Activated CD8-positive, alpha-beta T cell treated with anti-CD3 and anti-CD28 coated beads for 36 hours (primary cell): ENCODE measurements around the gene GPR176. TPM values are rescaled to one million over a fixed set of nuclear protein-coding genes. Genes with fewer than 3 reads are reported as not detected.

Experiments
- ATAC-seq: fragments of 200-7000 bp; cut with Tn5 transposase; one replicate; pipeline ENCODE4 v1.10.0; 2021; ENCODE audit warnings: mild to moderate bottlenecking, moderate library complexity
- CTCF ChIA-PET: fragments of 350-600 bp; sonication (Branson Sonifier 250); formaldehyde crosslinking; loops from one replicate; lab custom pipeline; 2021; ENCODE audit warnings: antibody characterized with exemption; lab: Charles Lee
- POLR2A ChIA-PET: fragments of 350-600 bp; sonication (Branson Sonifier 250); formaldehyde crosslinking; loops from one replicate; lab custom pipeline; 2021; ENCODE audit warnings: antibody characterized with exemption; lab: Charles Lee
- DNase-seq: peaks from one replicate; pipeline ENCODE4 v3.0.0-alpha.2; 2020
- H3K27ac Mint-ChIP-seq: one replicate; pipeline ENCODE4 v1.8.0; 2021; ENCODE audit warnings: mild to moderate bottlenecking, mixed read lengths
- H3K27me3 Mint-ChIP-seq: one replicate; pipeline ENCODE4 v1.8.0; 2021; ENCODE audit warnings: mixed read lengths
- H3K36me3 Mint-ChIP-seq: one replicate; pipeline ENCODE4 v1.8.0; 2021; ENCODE audit warnings: low read depth, mixed read lengths
- H3K4me1 Mint-ChIP-seq: one replicate; pipeline ENCODE4 v1.8.0; 2021; ENCODE audit warnings: low read depth, mixed read lengths
- H3K4me3 Mint-ChIP-seq: one replicate; pipeline ENCODE4 v1.8.0; 2021; ENCODE audit warnings: mild to moderate bottlenecking, moderate library complexity, mixed read lengths
- H3K9me3 Mint-ChIP-seq: one replicate; pipeline ENCODE4 v1.8.0; 2021; ENCODE audit warnings: mixed read lengths
- CTCF ChIP-seq: fragments of 200-600 bp; IDR thresholded peaks from one replicate; pipeline ENCODE4 v1.8.0; 2022; ENCODE audit warnings: antibody characterized with exemption, mild to moderate bottlenecking
- intact Hi-C: fragments of 100-400 bp; cut with micrococcal nuclease; formaldehyde crosslinking; loops from one replicate; pipeline ENCODE4 v1.10.0; 2022
- total RNA-seq, 2 experiments: library from RNA; stranded (reverse); gene quantifications; one replicate each; pipeline ENCODE4 v1.2.3, GENCODE V29; 2021

GPR176 gene
- total RNA-seq, 2 experiments from 2014 or later: 0.13 to 0.16 TPM

- TF ChIP-seq CTCF: no peak
- Mint-ChIP-seq H3K4me3 (no peak overlapping the region), H3K27me3 (peaks cover 26% of the 10 kb centered on the region), H3K9me3 (no peaks in the 10 kb centered on the region), H3K36me3 (no peaks in the 10 kb centered on the region), H3K4me1 (no peaks in the 10 kb centered on the region), H3K27ac (no peak overlapping the region)
- CTCF ChIA-PET: interaction anchor here (0.6 to 0.9 kb wide), 2 partner anchors 34 to 441 kb away, joined by 3 read pairs; no protein-coding TSS in a partner anchor
- no peak for ATAC-seq
- intact Hi-C loops: no loop called here
- POLR2A ChIA-PET: no interaction called here
- DNase-seq: no peak
Measured at GRCh38 chr15:39834256-39834655, 85.8 kb downstream of the GPR176 start.

GRCh38 chr15:39833515-39833981 is 86.5 kb downstream of the GPR176 start:
- no peak overlapping the region for H3K4me3 Mint-ChIP-seq
- H3K27ac Mint-ChIP-seq: no peak overlapping the region
- intact Hi-C loops: no loop called here
- no peaks in the 10 kb centered on the region for H3K36me3 Mint-ChIP-seq
- H3K27me3 Mint-ChIP-seq: peaks cover 20% of the 10 kb centered on the region
- TF ChIP-seq CTCF: no peak
- ATAC-seq: no peak
- ChIA-PET POLR2A (no interaction called here), CTCF (interaction anchor here (0.9 kb wide), 1 partner anchor 441 kb away, joined by 3 read pairs; no protein-coding TSS in a partner anchor)
- H3K9me3 Mint-ChIP-seq: no peaks in the 10 kb centered on the region
- no peak for DNase-seq
- no peaks in the 10 kb centered on the region for H3K4me1 Mint-ChIP-seq

GRCh38 chr15:39830166-39830565 is 89.9 kb downstream of the GPR176 start:
- peaks cover 29% of the 10 kb centered on the region for H3K27me3 Mint-ChIP-seq
- DNase-seq (no peak), ATAC-seq (no peak)
- H3K27ac Mint-ChIP-seq: no peak overlapping the region
- ChIA-PET POLR2A (no interaction called here), CTCF (interaction anchor here (1.0 kb wide), 1 partner anchor 16 kb away, joined by 3 read pairs; no protein-coding TSS in a partner anchor)
- no peaks in the 10 kb centered on the region for H3K36me3 Mint-ChIP-seq
- no peaks in the 10 kb centered on the region for H3K4me1 Mint-ChIP-seq
- TF ChIP-seq CTCF: no peak
- H3K4me3 Mint-ChIP-seq: no peak overlapping the region
- no peaks in the 10 kb centered on the region for H3K9me3 Mint-ChIP-seq
- intact Hi-C loops: no loop called here

- no peaks in the 10 kb centered on the region for H3K9me3 Mint-ChIP-seq
- ATAC-seq (no peak), DNase-seq (no peak)
- intact Hi-C loops: no loop called here
- no peak for TF ChIP-seq CTCF
- no peak overlapping the region for H3K4me3 Mint-ChIP-seq
- no peaks in the 10 kb centered on the region for H3K4me1 Mint-ChIP-seq
- no peaks in the 10 kb centered on the region for H3K36me3 Mint-ChIP-seq
- CTCF ChIA-PET: no interaction called here
- H3K27ac Mint-ChIP-seq: no peak overlapping the region
- H3K27me3 Mint-ChIP-seq: peaks cover 29% of the 10 kb centered on the region
- POLR2A ChIA-PET: no interaction called here
Measured at GRCh38 chr15:39828374-39828931, 91.6 kb downstream of the GPR176 start.

GRCh38 chr15:39826975-39827374 is 93.1 kb downstream of the GPR176 start:
- Mint-ChIP-seq H3K4me1 (no peaks in the 10 kb centered on the region), H3K27me3 (peaks cover 19% of the 10 kb centered on the region), H3K27ac (no peak overlapping the region), H3K36me3 (no peaks in the 10 kb centered on the region), H3K9me3 (no peaks in the 10 kb centered on the region), H3K4me3 (no peak overlapping the region)
- TF ChIP-seq CTCF: no peak
- ChIA-PET POLR2A (no interaction called here), CTCF (interaction anchor here (0.6 to 0.9 kb wide), 2 partner anchors 9 to 957 kb away, joined by 3 read pairs; no protein-coding TSS in a partner anchor)
- no peak for ATAC-seq
- no peak for DNase-seq
- intact Hi-C loops: no loop called here
